ENCODE data around the gene NHEJ1.

- TF ChIP-seq, protein P1, sequence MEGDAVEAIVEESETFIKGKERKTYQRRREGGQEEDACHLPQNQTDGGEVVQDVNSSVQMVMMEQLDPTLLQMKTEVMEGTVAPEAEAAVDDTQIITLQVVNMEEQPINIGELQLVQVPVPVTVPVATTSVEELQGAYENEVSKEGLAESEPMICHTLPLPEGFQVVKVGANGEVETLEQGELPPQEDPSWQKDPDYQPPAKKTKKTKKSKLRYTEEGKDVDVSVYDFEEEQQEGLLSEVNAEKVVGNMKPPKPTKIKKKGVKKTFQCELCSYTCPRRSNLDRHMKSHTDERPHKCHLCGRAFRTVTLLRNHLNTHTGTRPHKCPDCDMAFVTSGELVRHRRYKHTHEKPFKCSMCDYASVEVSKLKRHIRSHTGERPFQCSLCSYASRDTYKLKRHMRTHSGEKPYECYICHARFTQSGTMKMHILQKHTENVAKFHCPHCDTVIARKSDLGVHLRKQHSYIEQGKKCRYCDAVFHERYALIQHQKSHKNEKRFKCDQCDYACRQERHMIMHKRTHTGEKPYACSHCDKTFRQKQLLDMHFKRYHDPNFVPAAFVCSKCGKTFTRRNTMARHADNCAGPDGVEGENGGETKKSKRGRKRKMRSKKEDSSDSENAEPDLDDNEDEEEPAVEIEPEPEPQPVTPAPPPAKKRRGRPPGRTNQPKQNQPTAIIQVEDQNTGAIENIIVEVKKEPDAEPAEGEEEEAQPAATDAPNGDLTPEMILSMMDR (IDR thresholded peaks at IDR 0.05), result no peak
- no peak for TF ChIP-seq POLR2AphosphoS5 (IDR thresholded peaks at IDR 0.05)
- TF ChIP-seq POLR2A (IDR thresholded peaks at IDR 0.05), result no peak
Observed at GRCh38 chr2:219027511-219028055, 133.0 kb downstream of the NHEJ1 start.

Measured in transverse colon (tissue), 4 donors.